GM10248 (cell line): ENCODE measurements around the gene ZNF526.

Experiments used
- CTCF ChIA-PET: fragments of 300-600 bp; sonication (Branson Sonifier 250); formaldehyde crosslinking; extraction: SDS; loops from one replicate; lab custom pipeline; 2021; ENCODE audit warnings: antibody characterized with exemption; lab: Yijun Ruan, JAX
- POLR2A ChIA-PET: fragments of 350-650 bp; sonication (Branson Sonifier 250); formaldehyde crosslinking; extraction: SDS; loops from one replicate; lab custom pipeline; 2020; ENCODE audit warnings: antibody characterized with exemption; lab: Yijun Ruan, JAX
- DNase-seq: peaks from one replicate; pipeline ENCODE4 v3.0.0; 2012; ENCODE audit errors: extremely low spot score
- TF ChIP-seq, protein P1 (sequence below): IDR thresholded peaks from 2 replicates; pipeline ENCODE4 v1.5.1; 2012; ENCODE audit warnings: mild to moderate bottlenecking, low read depth; ENCODE audit errors: extremely low read depth, missing control alignments, control extremely low read depth

The ZNF526 gene

DNA sequence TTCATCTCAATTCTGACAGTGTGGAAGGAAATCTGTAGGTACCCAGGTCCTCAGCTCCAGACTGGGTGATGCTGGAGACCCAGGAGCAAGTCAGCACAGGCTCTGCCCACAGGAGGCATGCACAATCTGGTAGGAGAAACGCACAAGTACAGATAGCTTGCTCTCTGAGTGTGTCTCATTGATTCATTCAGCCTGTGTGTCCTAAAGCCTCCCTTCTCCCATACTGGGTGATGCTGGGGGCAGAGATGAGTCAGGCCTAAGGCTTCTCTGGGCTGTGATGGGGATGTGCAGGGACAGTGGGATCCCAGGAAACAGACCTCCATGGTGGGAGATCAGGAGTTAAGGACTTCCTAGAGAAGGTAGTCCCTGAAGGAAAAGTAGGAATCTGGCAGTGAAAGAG is 6.8 kb downstream of the ZNF526 start:
- CTCF ChIA-PET, result interaction anchor here (0.9 to 3.6 kb wide), 4 partner anchors 8 to 53 kb away, joined by 3 to 13 read pairs (median 4); partner anchors contain the start of gene GSK3A
- POLR2A ChIA-PET, result no interaction called here
- no peak for DNase-seq
- TF ChIP-seq, protein P1, sequence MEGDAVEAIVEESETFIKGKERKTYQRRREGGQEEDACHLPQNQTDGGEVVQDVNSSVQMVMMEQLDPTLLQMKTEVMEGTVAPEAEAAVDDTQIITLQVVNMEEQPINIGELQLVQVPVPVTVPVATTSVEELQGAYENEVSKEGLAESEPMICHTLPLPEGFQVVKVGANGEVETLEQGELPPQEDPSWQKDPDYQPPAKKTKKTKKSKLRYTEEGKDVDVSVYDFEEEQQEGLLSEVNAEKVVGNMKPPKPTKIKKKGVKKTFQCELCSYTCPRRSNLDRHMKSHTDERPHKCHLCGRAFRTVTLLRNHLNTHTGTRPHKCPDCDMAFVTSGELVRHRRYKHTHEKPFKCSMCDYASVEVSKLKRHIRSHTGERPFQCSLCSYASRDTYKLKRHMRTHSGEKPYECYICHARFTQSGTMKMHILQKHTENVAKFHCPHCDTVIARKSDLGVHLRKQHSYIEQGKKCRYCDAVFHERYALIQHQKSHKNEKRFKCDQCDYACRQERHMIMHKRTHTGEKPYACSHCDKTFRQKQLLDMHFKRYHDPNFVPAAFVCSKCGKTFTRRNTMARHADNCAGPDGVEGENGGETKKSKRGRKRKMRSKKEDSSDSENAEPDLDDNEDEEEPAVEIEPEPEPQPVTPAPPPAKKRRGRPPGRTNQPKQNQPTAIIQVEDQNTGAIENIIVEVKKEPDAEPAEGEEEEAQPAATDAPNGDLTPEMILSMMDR, result no peak

DNA sequence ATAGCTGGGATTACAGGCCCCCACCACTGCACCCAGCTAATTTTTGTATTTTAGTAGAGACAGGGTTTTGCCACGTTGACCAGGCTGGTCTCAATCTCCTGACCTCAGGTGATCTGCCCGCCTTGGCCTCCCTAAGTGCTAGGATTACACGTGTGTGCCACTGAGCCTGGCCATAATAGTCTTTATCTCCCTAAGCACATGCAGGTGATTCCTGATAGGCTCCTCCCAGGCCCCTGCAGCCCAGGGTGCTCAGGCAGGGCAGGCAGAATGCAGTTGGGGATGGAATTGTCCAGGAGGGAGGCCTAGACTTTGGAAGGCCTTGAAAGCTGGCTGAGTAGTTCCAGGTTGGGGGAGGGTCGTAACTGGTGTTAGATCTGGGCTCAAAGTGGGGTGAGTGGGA is 8.5 kb downstream of the ZNF526 start:
- TF ChIP-seq, protein P1, result no peak
- POLR2A ChIA-PET, result interaction anchor here (0.6 to 0.8 kb wide), 2 partner anchors 10 to 74 kb away, joined by 4 to 5 read pairs; partner anchors contain the start of gene PAFAH1B3
- CTCF ChIA-PET, result interaction anchor here (1.2 to 1.3 kb wide), 2 partner anchors 18 to 67 kb away, joined by 3 to 5 read pairs; no protein-coding TSS in a partner anchor
- DNase-seq, result no peak

DNA sequence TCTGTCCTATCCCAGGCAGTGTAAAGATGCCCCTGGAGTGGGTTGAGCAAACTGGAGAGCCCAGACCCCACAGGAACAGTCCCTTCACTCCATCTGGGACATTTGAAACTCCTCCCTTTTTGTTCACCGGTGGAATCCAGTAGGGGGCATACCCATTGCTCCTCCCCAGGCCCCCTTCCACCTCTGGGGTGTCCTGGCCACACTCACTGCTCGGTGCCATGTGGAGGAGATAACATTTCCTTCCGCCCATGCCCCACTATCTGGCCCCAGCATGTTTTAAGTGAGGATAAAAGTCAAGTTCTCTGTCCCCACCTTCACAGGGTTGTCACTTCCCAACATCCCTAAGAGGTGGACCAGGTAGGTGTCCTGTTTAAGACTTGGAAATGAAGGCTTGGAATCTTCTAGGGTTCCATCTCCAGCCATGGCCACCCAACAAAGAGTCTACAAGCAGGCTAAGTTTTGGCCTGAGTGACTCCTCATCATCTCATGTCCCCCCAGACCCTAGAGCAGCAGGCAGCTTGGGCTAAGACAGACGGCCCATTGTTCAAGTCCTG is 9.3 kb downstream of the ZNF526 start:
- POLR2A ChIA-PET, result no interaction called here

DNA sequence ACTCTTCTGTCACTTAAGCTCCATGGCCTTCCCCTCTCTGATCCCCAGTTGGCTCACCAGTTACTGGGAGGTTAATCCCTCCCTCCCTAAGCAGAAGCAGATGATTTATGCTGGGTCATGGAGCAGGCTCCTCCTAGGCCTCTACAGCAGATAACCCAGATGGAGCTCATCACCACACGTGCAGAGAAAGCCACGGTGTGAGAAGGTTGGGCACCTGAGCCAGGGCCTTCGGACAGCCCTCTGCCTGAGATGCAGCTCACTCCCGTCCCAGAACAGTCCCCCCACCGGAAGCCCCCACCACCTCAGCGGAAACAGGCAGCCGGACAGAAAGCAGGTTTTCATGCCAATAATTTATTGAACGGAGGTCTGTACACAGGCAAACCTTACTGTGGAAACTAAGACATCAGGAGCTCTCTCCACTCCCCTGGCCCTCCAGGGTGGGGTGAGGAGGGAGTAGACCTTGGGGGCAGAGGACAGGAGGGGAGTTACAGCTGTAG is 9.8 kb downstream of the ZNF526 start:
- no peak for DNase-seq
- CTCF ChIA-PET, result interaction anchor here (1.1 to 2.0 kb wide), 6 partner anchors 9 to 66 kb away, joined by 3 to 6 read pairs (median 4); partner anchors contain the start of gene ZNF526

More for the DNA sequence above, 9.3 kb downstream of the ZNF526 start:
- DNase-seq, result no peak
- CTCF ChIA-PET, result interaction anchor here (1.1 to 2.0 kb wide), 6 partner anchors 9 to 67 kb away, joined by 3 to 6 read pairs (median 4); partner anchors contain the start of gene ZNF526
- TF ChIP-seq, protein P1, result no peak

DNA sequence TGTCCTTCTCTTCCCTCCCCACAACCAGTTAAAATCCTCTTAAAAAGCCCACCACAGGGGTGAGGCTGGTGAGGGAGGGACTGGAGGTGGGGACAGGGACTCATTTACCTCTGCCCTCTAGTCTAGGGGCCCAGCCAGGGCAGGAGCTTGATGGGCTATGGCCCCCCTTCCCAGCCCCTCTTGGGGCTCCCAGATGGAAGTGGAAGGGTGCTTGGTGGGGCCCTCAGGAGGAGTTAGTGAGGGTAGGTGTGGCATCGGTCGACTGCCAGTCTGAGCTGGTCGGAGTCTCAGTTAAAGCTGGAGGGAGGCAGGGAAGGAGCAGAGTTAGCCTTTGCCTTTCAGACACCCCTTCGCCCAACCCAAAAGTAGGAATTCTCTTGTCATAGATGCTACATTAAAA is 10.5 kb downstream of the ZNF526 start:
- no peak for DNase-seq
- CTCF ChIA-PET, result interaction anchor here (1.0 to 2.0 kb wide), 5 partner anchors 9 to 66 kb away, joined by 3 to 6 read pairs (median 4); partner anchors contain the start of gene ZNF526

More for the DNA sequence above, 9.8 kb downstream of the ZNF526 start:
- TF ChIP-seq, protein P1, result no peak
- POLR2A ChIA-PET, result no interaction called here

DNA sequence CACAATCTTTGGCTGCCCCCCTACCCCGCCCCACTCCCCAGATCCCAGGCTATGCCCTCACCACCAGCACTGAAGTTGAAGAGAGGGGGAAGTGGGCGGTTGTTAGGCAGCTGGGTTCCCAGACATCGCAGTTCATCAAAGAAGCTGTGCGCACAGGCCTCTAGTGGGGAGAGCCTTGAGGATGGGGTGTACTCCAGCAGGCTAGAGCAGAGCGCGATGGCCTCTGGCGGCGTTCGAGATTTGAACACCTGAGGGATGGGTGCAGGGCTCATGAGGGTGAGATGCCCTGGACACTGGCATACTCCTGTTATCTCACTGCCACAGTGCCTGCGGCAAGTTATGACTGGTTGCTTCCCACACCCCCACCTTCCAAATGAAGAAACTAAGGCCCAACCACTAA is 12.3 kb downstream of the ZNF526 start:
- no peak for DNase-seq
- CTCF ChIA-PET, result interaction anchor here (1.0 kb wide), 1 partner anchor 11 kb away, joined by 3 read pairs; no protein-coding TSS in a partner anchor
- TF ChIP-seq, protein P1, result no peak
- POLR2A ChIA-PET, result no interaction called here

More for the DNA sequence above, 10.5 kb downstream of the ZNF526 start:
- POLR2A ChIA-PET, result no interaction called here
- TF ChIP-seq, protein P1, result no peak
